Activated CD4-positive, alpha-beta T cell treated with anti-CD3 and anti-CD28 coated beads, Interleukin-2, amount 10 ng/mL, durations not matched to agents 24 days and 14 days (primary cell): ENCODE results near the gene TANGO2. TPM values are rescaled to one million over a fixed set of nuclear protein-coding genes. Genes with fewer than 3 reads are reported as not detected.

Source experiments
- DNase-seq: peaks from one replicate; pipeline ENCODE4 v3.0.0; 2022
- H3K27ac Mint-ChIP-seq: one replicate; pipeline ENCODE4 v1.8.0; 2022; ENCODE audit warnings: mild to moderate bottlenecking, mixed read lengths
- H3K27me3 Mint-ChIP-seq: one replicate; pipeline ENCODE4 v1.8.0; 2022; ENCODE audit warnings: mixed read lengths
- H3K36me3 Mint-ChIP-seq: one replicate; pipeline ENCODE4 v1.8.0; 2022; ENCODE audit warnings: low read depth, mild to moderate bottlenecking, mixed read lengths
- H3K4me1 Mint-ChIP-seq: one replicate; pipeline ENCODE4 v1.8.0; 2021; ENCODE audit warnings: mixed read lengths
- H3K4me3 Mint-ChIP-seq: one replicate; pipeline ENCODE4 v1.8.0; 2022; ENCODE audit warnings: mild to moderate bottlenecking, moderate library complexity, mixed read lengths
- H3K9me3 Mint-ChIP-seq: one replicate; pipeline ENCODE4 v1.8.0; 2021; ENCODE audit warnings: mixed read lengths
- intact Hi-C: fragments of 100-400 bp; cut with micrococcal nuclease; formaldehyde crosslinking; loops from one replicate; pipeline ENCODE4 v1.15.1; 2023
- total RNA-seq: library from RNA; stranded (reverse); gene quantifications from 2 replicates; pipeline ENCODE4 v1.2.3, GENCODE V29; 2022

Gene TANGO2
- 27.1 and 31.5 TPM in 2 replicates for total RNA-seq

- intact Hi-C loops = loop anchor here (2.0 to 5.0 kb wide), 3 partner anchors 60 to 112 kb away; partner anchors contain the start of genes DGCR8, RANBP1, TRMT2A and ZDHHC8
- Mint-ChIP-seq H3K4me3 (peak within 1 kb of the TSS; percentile 94), H3K27ac (peak within 1 kb of the TSS; percentile 88), H3K4me1 (peaks cover 29% of the 10 kb centered on the region), H3K27me3 (peaks cover 12% of the 10 kb centered on the region), H3K9me3 (no peaks in the 10 kb centered on the region), H3K36me3 (peaks cover 9% of the 10 kb centered on the region)
- DNase-seq = peak; percentile 99
Measured at GRCh38 chr22:20020533-20021195, at the start of gene TANGO2. TSS of gene TANGO2 (plus strand) at chr22:20021110. CDS start at chr22:20036799, 15,689 bp downstream.

GRCh38 chr22:19971276-19972124 lies 49.4 kb upstream of the TANGO2 start:
- DNase-seq = no peak
- no peak overlapping the region for H3K4me3 Mint-ChIP-seq
- intact Hi-C loops = loop anchor here (5.0 kb wide), 1 partner anchor 111 kb away; the partner anchor contains the start of gene DGCR8
- no peak overlapping the region for H3K27ac Mint-ChIP-seq
- H3K27me3 Mint-ChIP-seq = no peaks in the 10 kb centered on the region
- H3K4me1 Mint-ChIP-seq = peaks cover 3% of the 10 kb centered on the region
- no peaks in the 10 kb centered on the region for H3K9me3 Mint-ChIP-seq
- peaks cover 8% of the 10 kb centered on the region for H3K36me3 Mint-ChIP-seq

- no peak overlapping the region for H3K4me3 Mint-ChIP-seq
- H3K36me3 Mint-ChIP-seq = peaks cover under 1% of the 10 kb centered on the region
- intact Hi-C loops = loop anchor here (5.0 kb wide), 1 partner anchor 110 kb away; the partner anchor contains the start of gene DGCR8
- no peaks in the 10 kb centered on the region for H3K27me3 Mint-ChIP-seq
- no peaks in the 10 kb centered on the region for H3K9me3 Mint-ChIP-seq
- H3K27ac Mint-ChIP-seq = no peak overlapping the region
- no peak for DNase-seq
- H3K4me1 Mint-ChIP-seq = peaks cover 3% of the 10 kb centered on the region
Measured at GRCh38 chr22:19972251-19972650, 48.7 kb upstream of the TANGO2 start.

- Mint-ChIP-seq H3K4me1 (peaks cover 3% of the 10 kb centered on the region), H3K4me3 (no peak overlapping the region), H3K27me3 (no peaks in the 10 kb centered on the region), H3K27ac (no peak overlapping the region), H3K36me3 (no peaks in the 10 kb centered on the region), H3K9me3 (no peaks in the 10 kb centered on the region)
- intact Hi-C loops = loop anchor here (5.0 kb wide), 1 partner anchor 109 kb away; the partner anchor contains the start of gene DGCR8
- DNase-seq = no peak
Measured at GRCh38 chr22:19972652-19973550, 48.0 kb upstream of the TANGO2 start.

- intact Hi-C loops = loop anchor here (5.0 kb wide), 1 partner anchor 109 kb away; the partner anchor contains the start of gene DGCR8
- Mint-ChIP-seq H3K36me3 (no peaks in the 10 kb centered on the region), H3K9me3 (no peaks in the 10 kb centered on the region), H3K4me3 (no peak overlapping the region), H3K4me1 (peaks cover 3% of the 10 kb centered on the region), H3K27ac (no peak overlapping the region), H3K27me3 (no peaks in the 10 kb centered on the region)
- DNase-seq = no peak
Measured at GRCh38 chr22:19973551-19974267, 47.2 kb upstream of the TANGO2 start.

- peak; percentile 76 for DNase-seq
- Mint-ChIP-seq H3K4me3 (no peak overlapping the region), H3K4me1 (peaks cover 3% of the 10 kb centered on the region), H3K9me3 (no peaks in the 10 kb centered on the region), H3K27me3 (no peaks in the 10 kb centered on the region), H3K27ac (no peak overlapping the region), H3K36me3 (no peaks in the 10 kb centered on the region)
- intact Hi-C loops = loop anchor here (5.0 kb wide), 1 partner anchor 108 kb away; the partner anchor contains the start of gene DGCR8
Measured at GRCh38 chr22:19974268-19974861, 46.5 kb upstream of the TANGO2 start.

DNA sequence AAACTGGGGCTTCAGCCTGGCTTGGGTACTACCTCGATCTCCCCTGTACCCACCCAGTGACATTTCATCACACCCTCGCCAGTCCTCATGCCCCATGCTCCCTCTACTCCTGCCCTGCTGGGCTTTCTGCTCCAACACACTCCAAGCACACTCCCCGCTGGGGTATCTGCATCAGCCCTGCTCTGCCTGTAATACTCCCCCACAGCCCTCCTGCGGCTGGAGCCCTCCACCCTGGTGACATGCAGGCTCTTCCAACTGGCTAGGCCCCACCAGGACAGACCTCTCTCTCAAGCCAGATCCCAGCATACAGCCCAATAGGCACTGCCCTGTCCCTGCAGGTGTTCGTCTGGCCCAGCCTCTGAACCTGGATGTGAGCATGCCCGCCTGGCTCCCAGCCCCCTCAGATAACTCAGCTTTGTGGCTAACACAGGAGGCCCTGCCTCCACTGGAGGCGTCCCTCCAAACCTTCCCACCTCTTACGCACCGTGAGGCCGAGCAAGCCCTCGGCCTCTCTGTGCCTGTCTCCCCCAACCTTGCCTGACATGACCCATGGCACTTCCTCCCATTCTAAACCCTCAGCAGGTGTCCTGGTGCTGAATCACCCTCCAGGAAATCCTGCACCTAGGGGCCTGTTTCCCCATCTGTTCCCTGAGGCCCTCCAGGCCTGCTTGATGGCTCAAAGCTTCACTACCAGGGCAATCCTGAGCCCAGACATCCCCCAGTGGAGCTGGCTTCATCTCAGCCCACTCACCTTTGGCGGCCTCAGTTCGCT lies 45.8 kb upstream of the TANGO2 start:
- Mint-ChIP-seq H3K9me3 (no peaks in the 10 kb centered on the region), H3K27ac (no peak overlapping the region), H3K4me3 (no peak overlapping the region), H3K36me3 (no peaks in the 10 kb centered on the region), H3K27me3 (no peaks in the 10 kb centered on the region), H3K4me1 (peaks cover 3% of the 10 kb centered on the region)
- intact Hi-C loops = loop anchor here (5.0 kb wide), 1 partner anchor 107 kb away; the partner anchor contains the start of gene DGCR8
- no peak for DNase-seq

DNA sequence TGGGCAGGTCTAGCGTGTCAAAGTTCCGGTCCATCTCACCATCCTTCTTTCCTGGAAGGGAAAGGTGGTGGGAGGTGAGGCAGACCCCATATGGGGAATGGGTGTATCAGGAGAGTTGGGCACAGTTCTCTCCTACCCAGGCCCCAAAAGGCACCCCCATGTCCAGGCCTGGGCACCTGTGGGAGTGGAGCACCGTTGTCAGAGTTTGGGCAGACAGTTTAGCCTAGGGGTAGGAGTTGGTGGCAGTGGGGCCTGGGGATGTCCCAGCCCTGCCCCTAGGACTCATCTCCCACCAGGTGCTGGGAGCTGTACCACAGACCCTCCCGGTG lies 45.2 kb upstream of the TANGO2 start:
- H3K9me3 Mint-ChIP-seq = no peaks in the 10 kb centered on the region
- H3K4me1 Mint-ChIP-seq = peaks cover 3% of the 10 kb centered on the region
- no peak for DNase-seq
- H3K27ac Mint-ChIP-seq = no peak overlapping the region
- H3K36me3 Mint-ChIP-seq = no peaks in the 10 kb centered on the region
- intact Hi-C loops = no loop called here
- no peak overlapping the region for H3K4me3 Mint-ChIP-seq
- H3K27me3 Mint-ChIP-seq = no peaks in the 10 kb centered on the region

DNA sequence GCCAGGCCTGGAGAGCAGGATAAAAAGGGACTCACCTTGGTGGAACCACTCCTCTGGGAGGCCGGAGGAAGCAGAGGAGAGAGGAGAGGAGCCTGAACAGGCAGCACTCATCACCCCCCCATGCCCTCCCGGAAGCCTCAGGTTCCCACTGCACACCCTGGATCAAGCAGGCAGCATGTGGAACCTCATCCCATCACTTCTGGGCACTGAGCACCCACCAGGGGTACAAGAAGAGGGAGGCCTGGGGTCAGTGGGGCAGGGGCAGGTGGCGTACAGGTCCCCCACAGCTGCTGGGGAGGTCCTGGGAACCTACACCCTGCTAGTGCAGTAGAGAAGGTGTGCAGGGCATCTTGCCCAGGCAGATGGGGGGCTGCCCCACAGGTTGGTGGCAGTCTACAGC lies 44.2 kb upstream of the TANGO2 start:
- H3K27ac Mint-ChIP-seq = no peak overlapping the region
- intact Hi-C loops = no loop called here

DNA sequence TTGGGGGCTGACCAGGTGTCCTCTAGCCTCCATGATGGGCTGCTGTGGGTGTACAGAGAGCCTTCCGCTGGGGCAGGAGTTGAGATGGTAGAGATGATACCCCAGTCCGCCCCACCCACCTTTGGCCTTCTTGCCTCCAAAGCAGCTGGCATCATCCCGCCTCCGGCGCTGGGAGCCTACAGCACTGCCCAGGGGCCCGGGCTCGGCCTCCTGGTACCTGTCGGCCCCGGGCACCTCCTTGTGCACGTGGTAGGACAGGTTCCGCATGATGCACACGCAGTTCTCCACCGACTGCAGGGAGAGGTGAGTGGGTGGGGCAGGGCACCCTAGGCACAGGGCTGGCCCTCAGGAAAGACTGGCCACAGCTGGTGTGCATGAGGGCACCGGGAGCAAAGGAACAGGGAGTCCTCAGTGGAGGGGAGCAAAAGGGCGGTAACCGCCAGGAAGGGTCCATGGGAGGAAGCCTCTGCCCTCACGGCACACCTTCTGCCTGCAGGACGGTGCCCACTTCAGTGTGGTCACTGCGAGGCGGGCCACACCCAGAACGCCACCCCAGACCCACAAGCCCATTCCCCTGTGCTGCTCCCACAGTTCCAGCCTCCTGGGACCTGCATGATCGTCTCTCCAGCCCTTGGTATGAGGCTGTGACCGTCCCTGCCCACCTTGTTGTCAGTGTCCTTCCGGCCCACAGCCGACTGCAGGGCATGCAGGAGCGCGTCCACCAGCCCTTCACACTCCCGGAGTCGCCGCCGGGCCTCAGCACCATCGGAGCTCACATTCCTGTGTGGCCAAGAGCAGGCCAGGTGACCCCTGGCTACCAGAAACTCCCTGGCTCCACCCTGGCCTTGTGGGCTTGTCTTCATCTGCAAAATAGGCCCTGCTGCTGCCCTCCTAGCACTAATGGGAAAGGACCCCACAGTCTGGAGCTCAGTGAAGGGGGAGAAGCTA lies 43.3 kb upstream of the TANGO2 start:
- DNase-seq = no peak
- H3K9me3 Mint-ChIP-seq = no peaks in the 10 kb centered on the region
- H3K27ac Mint-ChIP-seq = no peak overlapping the region
- H3K4me3 Mint-ChIP-seq = no peak overlapping the region
- no peaks in the 10 kb centered on the region for H3K36me3 Mint-ChIP-seq
- peaks cover 3% of the 10 kb centered on the region for H3K4me1 Mint-ChIP-seq
- intact Hi-C loops = no loop called here
- no peaks in the 10 kb centered on the region for H3K27me3 Mint-ChIP-seq

More for the DNA sequence above, 44.2 kb upstream of the TANGO2 start:
- Mint-ChIP-seq H3K4me1 (peaks cover 3% of the 10 kb centered on the region), H3K27me3 (no peaks in the 10 kb centered on the region), H3K9me3 (no peaks in the 10 kb centered on the region), H3K4me3 (no peak overlapping the region), H3K36me3 (no peaks in the 10 kb centered on the region)
- no peak for DNase-seq

GRCh38 chr22:19978748-19979147 lies 42.2 kb upstream of the TANGO2 start:
- H3K4me3 Mint-ChIP-seq = no peak overlapping the region
- no peaks in the 10 kb centered on the region for H3K9me3 Mint-ChIP-seq
- no peaks in the 10 kb centered on the region for H3K27me3 Mint-ChIP-seq
- peaks cover 3% of the 10 kb centered on the region for H3K4me1 Mint-ChIP-seq
- no peak overlapping the region for H3K27ac Mint-ChIP-seq
- DNase-seq = no peak
- intact Hi-C loops = no loop called here
- no peaks in the 10 kb centered on the region for H3K36me3 Mint-ChIP-seq
